ENCODE results near the gene ATP2B2.

The ATP2B2 gene

GRCh38 chr3:10428406-10429091, 76.8 kb downstream of the ATP2B2 start:
- no peak for DNase-seq (ENCODE audit: low read depth)

GRCh38 chr3:10426346-10427220, 78.8 kb downstream of the ATP2B2 start:
- no peak for DNase-seq (ENCODE audit: low read depth)

GRCh38 chr3:10423171-10423882, 82.1 kb downstream of the ATP2B2 start:
- DNase-seq (ENCODE audit: low read depth), result no peak

- DNase-seq (ENCODE audit: low read depth), result no peak
These were observed 83.4 kb downstream of the ATP2B2 start for GRCh38 chr3:10421996-10422395.

- DNase-seq (ENCODE audit: low read depth), result no peak
These were observed 84.5 kb downstream of the ATP2B2 start for GRCh38 chr3:10420745-10421475.

GRCh38 chr3:10419637-10420232, 85.7 kb downstream of the ATP2B2 start:
- no peak for DNase-seq (ENCODE audit: low read depth)

- DNase-seq (ENCODE audit: low read depth), result no peak
These were observed 87.5 kb downstream of the ATP2B2 start for GRCh38 chr3:10417847-10418246.

- DNase-seq (ENCODE audit: low read depth), result no peak
These were observed 88.6 kb downstream of the ATP2B2 start for GRCh38 chr3:10416730-10417300.

GRCh38 chr3:10413041-10413440, 92.3 kb downstream of the ATP2B2 start:
- DNase-seq (ENCODE audit: low read depth), result no peak

- no peak for DNase-seq (ENCODE audit: low read depth)
These were observed 93.6 kb downstream of the ATP2B2 start for GRCh38 chr3:10411598-10412332.

- DNase-seq (ENCODE audit: low read depth), result no peak
These were observed 94.9 kb downstream of the ATP2B2 start for GRCh38 chr3:10410383-10411002.

- no peak for DNase-seq (ENCODE audit: low read depth)
These were observed 96.7 kb downstream of the ATP2B2 start for GRCh38 chr3:10408680-10409079.

GRCh38 chr3:10407361-10407760, 98.0 kb downstream of the ATP2B2 start:
- no peak for DNase-seq (ENCODE audit: low read depth)

GRCh38 chr3:10406414-10406813, 99.0 kb downstream of the ATP2B2 start:
- DNase-seq (ENCODE audit: low read depth), result no peak

GRCh38 chr3:10405816-10406215, 99.6 kb downstream of the ATP2B2 start:
- DNase-seq (ENCODE audit: low read depth), result no peak

GRCh38 chr3:10404876-10405275, 100.5 kb downstream of the ATP2B2 start:
- DNase-seq (ENCODE audit: low read depth), result no peak

- no peak for DNase-seq (ENCODE audit: low read depth)
These were observed 101.0 kb downstream of the ATP2B2 start for GRCh38 chr3:10404377-10404776.

GRCh38 chr3:10401990-10402761, 103.2 kb downstream of the ATP2B2 start:
- no peak for DNase-seq (ENCODE audit: low read depth)

GRCh38 chr3:10400749-10401495, 104.5 kb downstream of the ATP2B2 start:
- DNase-seq (ENCODE audit: low read depth), result no peak

All from stromal cell of bone marrow (primary cell).